Measurements from ENCODE around the gene CDC45. TPM values are rescaled to one million over a fixed set of nuclear protein-coding genes. Genes with fewer than 3 reads are reported as not detected.

The CDC45 gene
- total and polyA plus RNA-seq, 2 of the 13 experiments (the other 11 are each of a cell fraction or from before 2014, with no cell fraction given), result 14.4 to 36.3 TPM

DNA sequence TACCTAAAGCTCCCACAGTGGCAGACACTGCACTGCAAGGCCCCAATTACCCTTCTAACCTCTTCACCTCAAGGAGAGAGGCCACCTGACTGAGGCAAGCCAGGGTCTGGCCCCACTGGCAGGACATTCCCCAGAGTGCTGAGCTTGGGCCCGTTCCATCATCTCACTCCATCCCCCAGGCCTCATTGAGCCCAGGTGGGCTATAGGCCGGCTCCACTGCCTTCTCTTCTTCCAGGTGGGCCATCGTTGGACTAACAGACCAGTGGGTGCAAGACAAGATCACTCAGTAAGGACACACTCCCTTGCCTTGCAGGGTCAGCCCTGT lies 19.1 kb downstream of the CDC45 start (continued):
- TF ChIP-seq, protein P1, sequence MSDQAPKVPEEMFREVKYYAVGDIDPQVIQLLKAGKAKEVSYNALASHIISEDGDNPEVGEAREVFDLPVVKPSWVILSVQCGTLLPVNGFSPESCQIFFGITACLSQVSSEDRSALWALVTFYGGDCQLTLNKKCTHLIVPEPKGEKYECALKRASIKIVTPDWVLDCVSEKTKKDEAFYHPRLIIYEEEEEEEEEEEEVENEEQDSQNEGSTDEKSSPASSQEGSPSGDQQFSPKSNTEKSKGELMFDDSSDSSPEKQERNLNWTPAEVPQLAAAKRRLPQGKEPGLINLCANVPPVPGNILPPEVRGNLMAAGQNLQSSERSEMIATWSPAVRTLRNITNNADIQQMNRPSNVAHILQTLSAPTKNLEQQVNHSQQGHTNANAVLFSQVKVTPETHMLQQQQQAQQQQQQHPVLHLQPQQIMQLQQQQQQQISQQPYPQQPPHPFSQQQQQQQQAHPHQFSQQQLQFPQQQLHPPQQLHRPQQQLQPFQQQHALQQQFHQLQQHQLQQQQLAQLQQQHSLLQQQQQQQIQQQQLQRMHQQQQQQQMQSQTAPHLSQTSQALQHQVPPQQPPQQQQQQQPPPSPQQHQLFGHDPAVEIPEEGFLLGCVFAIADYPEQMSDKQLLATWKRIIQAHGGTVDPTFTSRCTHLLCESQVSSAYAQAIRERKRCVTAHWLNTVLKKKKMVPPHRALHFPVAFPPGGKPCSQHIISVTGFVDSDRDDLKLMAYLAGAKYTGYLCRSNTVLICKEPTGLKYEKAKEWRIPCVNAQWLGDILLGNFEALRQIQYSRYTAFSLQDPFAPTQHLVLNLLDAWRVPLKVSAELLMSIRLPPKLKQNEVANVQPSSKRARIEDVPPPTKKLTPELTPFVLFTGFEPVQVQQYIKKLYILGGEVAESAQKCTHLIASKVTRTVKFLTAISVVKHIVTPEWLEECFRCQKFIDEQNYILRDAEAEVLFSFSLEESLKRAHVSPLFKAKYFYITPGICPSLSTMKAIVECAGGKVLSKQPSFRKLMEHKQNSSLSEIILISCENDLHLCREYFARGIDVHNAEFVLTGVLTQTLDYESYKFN (CRISPR knock-in tag; conservative IDR thresholded peaks at IDR 0.05), result no peak
- no peak for TF ChIP-seq AGO1 (IDR thresholded peaks at IDR 0.05; ENCODE audit: low read depth, low read length, poor library complexity, severe bottlenecking)

DNA sequence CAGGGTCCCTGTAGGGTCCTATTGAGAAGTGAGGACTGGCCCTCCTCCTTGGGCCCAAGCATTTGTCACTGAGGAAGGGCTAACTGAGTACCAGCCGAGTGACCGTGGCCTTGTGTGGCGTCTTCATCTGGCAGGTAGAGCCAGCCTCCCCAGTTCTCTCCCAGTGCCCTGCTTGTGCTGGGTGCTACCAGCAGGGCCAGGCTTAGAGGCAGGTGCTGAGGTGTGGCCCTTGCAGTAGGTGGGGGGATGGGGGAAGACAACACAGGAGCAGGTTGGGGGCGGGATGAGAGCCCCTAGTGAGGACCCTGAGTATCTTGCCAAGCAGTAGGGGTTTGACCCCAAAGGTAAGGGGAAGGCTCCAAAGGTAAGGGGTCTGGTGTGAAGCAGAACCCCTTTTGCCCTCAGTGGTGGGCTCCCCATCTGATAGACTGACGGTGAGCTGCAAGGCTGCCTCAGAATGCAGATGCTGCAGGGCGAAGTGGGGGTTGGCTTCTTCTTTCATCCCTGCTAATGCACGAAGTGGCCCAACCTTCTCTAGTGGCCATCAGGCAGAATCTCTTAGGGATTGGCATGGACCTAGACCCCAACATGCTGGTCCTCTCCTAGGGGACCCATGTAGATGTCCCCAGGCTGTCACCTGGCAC lies 19.6 kb downstream of the CDC45 start:
- Histone ChIP-seq H3K9ac (ENCODE audit: insufficient read depth, low read depth, low read length) (no peak overlapping the region), H3K79me2 (ENCODE audit: insufficient read depth, low read length) (no peaks in the 10 kb centered on the region), H3K4me1 (ENCODE audit: insufficient read depth, low read length) (no peaks in the 10 kb centered on the region), H3K36me3 (replicated peaks in 1 of 2; ENCODE audit: control insufficient read depth in 1 of 2, insufficient read depth in 2 of 2, low read length in 2 of 2) (peaks cover 4 to 44% of the 10 kb centered on the region in 2 experiments; a peak in 4 of 5 replicates), H3K27ac (ENCODE audit: extremely low read length, insufficient read depth, low read length) (no peak overlapping the region), H4K20me1 (ENCODE audit: insufficient read depth, low read length) (no peaks in the 10 kb centered on the region), H3K4me3 (replicated peaks in 1 of 3; ENCODE audit: insufficient read depth in 1 of 3, low read depth in 2 of 3, low read length in 3 of 3) (no peak overlapping the region), H3K27me3 (ENCODE audit: control insufficient read depth in 1 of 2, insufficient read depth in 2 of 2, low read length in 2 of 2) (no peaks in the 10 kb centered on the region), H3K4me2 (ENCODE audit: low read depth, low read length) (no peak overlapping the region), H2AFZ (ENCODE audit: low read length) (no peak overlapping the region), H3K9me3 (ENCODE audit: low read length) (no peaks in the 10 kb centered on the region)
- BruUV-seq (replicated peaks), result no TSS peak
- in situ Hi-C loops (cut with HindIII; ENCODE audit: extremely low pct_ligation_motif_present, low pct_unique_long_range_greater_than_20kb) (no loop called here), intact Hi-C loops (cut with micrococcal nuclease; ENCODE audit: unreplicated experiment) (no loop called here)
- ChIA-PET CTCF (ENCODE audit: low intra/inter-chr PET ratio, low total read pairs) (no interaction called here), POLR2A (no interaction called here)
- 97% methylated on average over 5 of the region's 7 CpGs for WGBS (ENCODE audit: low lambda C conversion rate)
- DNase-seq (ENCODE audit: low spot score) (no peak), ATAC-seq (no peak; the same call in 1 of the 3 replicates), FAIRE-seq (no peak)
- no peak for TF ChIP-seq STAT5B (CRISPR knock-in tag; IDR thresholded peaks at IDR 0.05)
- TF ChIP-seq ZNF746 (CRISPR knock-in tag; IDR thresholded peaks at IDR 0.05), result no peak
- TF ChIP-seq CEBPB (IDR thresholded peaks at IDR 0.05; ENCODE audit: borderline replicate concordance, low read depth, low read length), result no peak
- no peak for TF ChIP-seq ZUFSP (CRISPR knock-in tag; IDR thresholded peaks at IDR 0.05; ENCODE audit: borderline replicate concordance)
- no peak for TF ChIP-seq FOXP4 (CRISPR knock-in tag; IDR thresholded peaks at IDR 0.05)
- no peak for TF ChIP-seq CEBPG (CRISPR knock-in tag; IDR thresholded peaks at IDR 0.05)
- no peak for TF ChIP-seq ZNF761 (CRISPR knock-in tag; conservative IDR thresholded peaks at IDR 0.05)
- TF ChIP-seq AKAP8 (CRISPR knock-in tag; IDR thresholded peaks at IDR 0.05), result no peak
- no peak for TF ChIP-seq ZNF331 (CRISPR knock-in tag; IDR thresholded peaks at IDR 0.05)
- TF ChIP-seq ZNF878 (CRISPR knock-in tag; IDR thresholded peaks at IDR 0.05), result no peak
- TF ChIP-seq HES4 (CRISPR knock-in tag; IDR thresholded peaks at IDR 0.05; ENCODE audit: borderline replicate concordance), result no peak
- TF ChIP-seq PITX1 (CRISPR knock-in tag; IDR thresholded peaks at IDR 0.05), result no peak

Measured in HepG2 (cell line).